Measurements from ENCODE around the gene PRKCE. TPM values are rescaled to one million over a fixed set of nuclear protein-coding genes. Genes with fewer than 3 reads are reported as not detected.

Gene PRKCE
- polyA plus RNA-seq, 1 experiment, result 16.7 TPM

DNA sequence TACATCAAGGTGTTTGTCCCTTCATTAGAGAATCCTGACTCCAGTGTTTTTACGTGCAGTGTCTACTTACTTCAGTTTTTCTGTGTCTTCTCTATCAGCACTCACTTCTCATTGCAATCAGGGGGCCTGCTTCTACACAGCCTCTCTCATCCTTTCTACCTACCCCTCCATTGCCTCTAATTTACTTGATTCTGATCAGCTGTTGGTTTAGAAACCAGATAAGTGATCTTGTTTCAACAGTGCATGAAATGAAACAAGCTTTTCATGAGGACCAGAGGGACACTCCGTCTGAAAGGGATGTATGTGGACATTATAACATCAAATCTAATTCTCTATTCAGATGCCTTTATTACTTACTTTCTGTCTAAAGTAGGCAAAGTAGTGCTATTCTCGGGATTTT, 136.9 kb downstream of the PRKCE start:
- CTCF ChIA-PET, result interaction anchor here (2.4 kb wide), 1 partner anchor 10 kb away, joined by 8 read pairs; no protein-coding TSS in a partner anchor
- H3K27me3 ChIP-seq (ENCODE audit: control insufficient read depth, insufficient read depth, low read length), result no peaks in the 10 kb centered on the region
- TF ChIP-seq, protein P1, sequence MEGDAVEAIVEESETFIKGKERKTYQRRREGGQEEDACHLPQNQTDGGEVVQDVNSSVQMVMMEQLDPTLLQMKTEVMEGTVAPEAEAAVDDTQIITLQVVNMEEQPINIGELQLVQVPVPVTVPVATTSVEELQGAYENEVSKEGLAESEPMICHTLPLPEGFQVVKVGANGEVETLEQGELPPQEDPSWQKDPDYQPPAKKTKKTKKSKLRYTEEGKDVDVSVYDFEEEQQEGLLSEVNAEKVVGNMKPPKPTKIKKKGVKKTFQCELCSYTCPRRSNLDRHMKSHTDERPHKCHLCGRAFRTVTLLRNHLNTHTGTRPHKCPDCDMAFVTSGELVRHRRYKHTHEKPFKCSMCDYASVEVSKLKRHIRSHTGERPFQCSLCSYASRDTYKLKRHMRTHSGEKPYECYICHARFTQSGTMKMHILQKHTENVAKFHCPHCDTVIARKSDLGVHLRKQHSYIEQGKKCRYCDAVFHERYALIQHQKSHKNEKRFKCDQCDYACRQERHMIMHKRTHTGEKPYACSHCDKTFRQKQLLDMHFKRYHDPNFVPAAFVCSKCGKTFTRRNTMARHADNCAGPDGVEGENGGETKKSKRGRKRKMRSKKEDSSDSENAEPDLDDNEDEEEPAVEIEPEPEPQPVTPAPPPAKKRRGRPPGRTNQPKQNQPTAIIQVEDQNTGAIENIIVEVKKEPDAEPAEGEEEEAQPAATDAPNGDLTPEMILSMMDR (IDR thresholded peaks at IDR 0.05; ENCODE audit: low read depth, low read length), result no peak
- no peak for DNase-seq (ENCODE audit: low read depth, low spot score)
- no peak overlapping the region for H3K27ac ChIP-seq (ENCODE audit: low read depth, low read length)
- POLR2A ChIA-PET, result no interaction called here
- H3K9me3 ChIP-seq (ENCODE audit: control insufficient read depth, insufficient read depth, low read length), result no peaks in the 10 kb centered on the region
- no peak overlapping the region for H3K4me3 ChIP-seq (ENCODE audit: low read depth, low read length)

DNA sequence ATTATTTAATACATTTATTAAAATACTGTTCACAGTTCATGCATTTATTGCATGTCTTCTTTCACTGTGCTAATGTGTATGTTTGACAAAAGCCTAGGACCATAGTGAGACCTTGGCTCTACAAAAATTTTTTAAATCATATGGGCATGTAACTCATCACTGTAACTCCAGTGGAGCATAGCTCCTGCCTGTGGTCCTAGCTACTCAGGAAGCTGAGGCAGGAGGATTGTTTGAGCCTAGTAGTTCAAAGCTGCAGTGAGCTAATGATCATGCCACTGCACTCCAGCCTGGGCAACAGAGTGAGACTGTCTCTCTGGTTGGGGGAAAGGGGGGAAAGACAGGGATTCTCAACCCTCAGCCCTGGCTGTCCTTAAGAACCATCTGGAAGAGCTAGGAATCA, 137.8 kb downstream of the PRKCE start:
- POLR2A ChIA-PET, result no interaction called here
- Histone ChIP-seq H3K27me3 (ENCODE audit: control insufficient read depth, insufficient read depth, low read length) (no peaks in the 10 kb centered on the region), H3K9me3 (ENCODE audit: control insufficient read depth, insufficient read depth, low read length) (no peaks in the 10 kb centered on the region), H3K4me3 (ENCODE audit: low read depth, low read length) (no peak overlapping the region), H3K27ac (ENCODE audit: low read depth, low read length) (no peak overlapping the region)
- DNase-seq (ENCODE audit: low read depth, low spot score), result no peak
- CTCF ChIA-PET, result interaction anchor here (1.5 kb wide), 1 partner anchor 11 kb away, joined by 5 read pairs; no protein-coding TSS in a partner anchor
- TF ChIP-seq, protein P1 (IDR thresholded peaks at IDR 0.05; ENCODE audit: low read depth, low read length), result no peak

DNA sequence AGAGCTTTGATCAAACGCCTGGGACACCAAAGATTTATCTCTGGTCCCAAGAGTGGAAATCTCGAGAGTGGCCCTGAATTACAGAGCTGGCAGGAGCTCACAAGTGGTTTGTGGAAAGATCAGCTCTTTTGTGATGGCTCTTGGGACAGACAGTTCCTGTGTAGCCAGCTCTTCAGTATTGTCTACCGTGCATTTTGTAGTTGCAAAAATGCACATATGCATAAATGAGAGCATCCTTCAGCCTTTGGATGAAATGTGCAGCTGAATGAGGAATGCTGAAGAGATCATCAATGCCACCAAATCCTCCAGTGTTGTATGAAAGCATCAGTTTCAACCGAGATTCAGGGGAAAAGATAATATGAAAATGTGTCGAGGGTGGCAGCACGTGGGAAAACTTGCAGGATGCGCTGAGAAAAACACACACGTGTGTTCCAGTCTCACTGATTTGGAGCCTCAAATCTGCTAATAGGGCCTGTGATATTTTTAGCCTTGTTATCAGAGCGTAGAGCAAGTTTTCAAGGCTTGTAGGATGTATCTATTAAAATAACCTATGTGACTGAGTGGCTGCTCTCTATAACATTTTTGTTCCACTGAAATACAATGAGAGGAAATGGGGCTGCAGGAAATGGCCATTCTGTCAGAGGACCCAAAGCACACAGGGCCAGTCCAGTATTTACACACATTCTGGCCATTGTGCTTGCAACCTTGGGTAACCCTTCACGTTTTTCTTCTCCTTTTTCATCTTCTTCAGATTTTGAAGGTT, 138.7 kb downstream of the PRKCE start:
- TF ChIP-seq, protein P1 (IDR thresholded peaks at IDR 0.05; ENCODE audit: low read depth, low read length), result no peak
- ChIA-PET POLR2A (no interaction called here), CTCF (interaction anchor here (1.5 kb wide), 1 partner anchor 12 kb away, joined by 5 read pairs; no protein-coding TSS in a partner anchor)
- H3K27ac ChIP-seq (ENCODE audit: low read depth, low read length), result no peak overlapping the region
- H3K27me3 ChIP-seq (ENCODE audit: control insufficient read depth, insufficient read depth, low read length), result no peaks in the 10 kb centered on the region
- no peaks in the 10 kb centered on the region for H3K9me3 ChIP-seq (ENCODE audit: control insufficient read depth, insufficient read depth, low read length)
- DNase-seq (ENCODE audit: low read depth, low spot score), result no peak
- no peak overlapping the region for H3K4me3 ChIP-seq (ENCODE audit: low read depth, low read length)

DNA sequence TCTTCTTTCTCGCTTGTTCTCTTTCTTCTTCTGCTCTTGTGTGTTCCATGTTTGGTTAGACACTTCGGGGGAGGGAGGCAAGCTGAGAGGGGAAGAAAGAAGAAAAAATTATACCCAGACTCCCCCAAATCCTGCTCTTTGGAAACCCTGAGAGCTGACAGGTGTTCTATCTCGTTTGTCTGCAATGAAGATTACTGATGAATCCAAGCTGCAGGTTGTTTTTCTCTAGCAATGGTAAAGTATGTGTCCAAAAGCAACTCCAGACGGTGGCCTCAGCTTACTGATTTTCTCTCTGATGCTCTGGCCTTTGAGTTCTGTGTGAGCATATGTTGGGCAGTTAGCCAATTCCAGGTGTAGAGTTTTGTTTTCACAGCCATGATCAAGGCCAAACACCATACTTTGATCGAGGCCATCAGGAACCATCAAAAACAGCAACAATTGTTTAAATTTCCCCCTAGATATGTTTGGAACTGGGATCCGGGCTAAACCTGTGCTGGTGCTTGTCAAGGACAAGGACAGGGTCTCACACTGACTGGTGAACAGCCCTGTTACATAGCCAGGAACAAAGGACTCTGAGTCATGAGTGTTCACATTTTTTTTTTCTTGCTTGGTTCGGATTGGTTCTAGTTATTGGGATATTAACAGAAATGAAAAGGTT, 142.0 kb downstream of the PRKCE start:
- no peak for DNase-seq (ENCODE audit: low read depth, low spot score)
- no peak overlapping the region for H3K4me3 ChIP-seq (ENCODE audit: low read depth, low read length)
- H3K9me3 ChIP-seq (ENCODE audit: control insufficient read depth, insufficient read depth, low read length), result no peaks in the 10 kb centered on the region
- TF ChIP-seq, protein P1 (IDR thresholded peaks at IDR 0.05; ENCODE audit: low read depth, low read length), result no peak
- no peak overlapping the region for H3K27ac ChIP-seq (ENCODE audit: low read depth, low read length)
- H3K27me3 ChIP-seq (ENCODE audit: control insufficient read depth, insufficient read depth, low read length), result no peaks in the 10 kb centered on the region
- ChIA-PET CTCF (interaction anchor here (0.7 kb wide), 1 partner anchor 15 kb away, joined by 3 read pairs; no protein-coding TSS in a partner anchor), POLR2A (interaction anchor here (0.6 kb wide), 1 partner anchor 603 kb away, joined by 3 read pairs; no protein-coding TSS in a partner anchor)

DNA sequence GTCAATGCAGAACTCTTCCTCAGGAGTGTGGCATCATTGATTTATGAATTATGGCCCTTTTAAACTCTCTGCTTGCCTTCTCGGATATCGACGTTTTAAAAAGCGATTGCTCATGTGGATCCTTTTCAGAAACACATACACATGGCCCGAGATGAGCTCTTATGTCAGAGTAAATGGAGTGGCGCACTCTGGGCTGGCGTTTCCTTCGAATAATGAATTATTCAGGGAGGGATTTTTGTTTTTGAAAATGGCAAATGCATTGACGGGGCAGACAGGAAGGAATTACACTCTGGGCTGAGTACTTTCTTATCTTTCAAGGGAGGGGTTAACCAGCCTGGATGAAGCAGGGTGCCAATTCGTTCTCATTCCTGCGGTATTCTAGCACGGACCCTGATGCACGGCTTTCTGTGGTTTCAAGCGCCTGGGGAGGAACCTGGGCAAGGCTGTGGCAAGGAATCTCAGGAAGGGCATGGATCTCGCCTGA, 142.7 kb downstream of the PRKCE start:
- no peak for DNase-seq (ENCODE audit: low read depth, low spot score)
- ChIA-PET CTCF (no interaction called here), POLR2A (interaction anchor here (0.6 kb wide), 1 partner anchor 603 kb away, joined by 3 read pairs; no protein-coding TSS in a partner anchor)
- Histone ChIP-seq H3K27me3 (ENCODE audit: control insufficient read depth, insufficient read depth, low read length) (no peaks in the 10 kb centered on the region), H3K27ac (ENCODE audit: low read depth, low read length) (no peak overlapping the region), H3K4me3 (ENCODE audit: low read depth, low read length) (no peak overlapping the region), H3K9me3 (ENCODE audit: control insufficient read depth, insufficient read depth, low read length) (no peaks in the 10 kb centered on the region)
- TF ChIP-seq, protein P1 (IDR thresholded peaks at IDR 0.05; ENCODE audit: low read depth, low read length), result no peak
